Kidney (tissue), 14 donors: Measurements from ENCODE around the gene ABI3BP. TPM values are rescaled to one million over a fixed set of nuclear protein-coding genes. Genes with fewer than 3 reads are reported as not detected.
"Not testable (repeated sequence)": the region's sequence is repeated elsewhere in the genome, so short reads cannot be mapped to it uniquely, and the experiment has no call there.

Source experiments
- DNase-seq, 5 donors: peaks; one replicate each; pipeline ENCODE4 v3.0.0-alpha.2; 2013 to 2020
- FAIRE-seq: peaks from 2 replicates; lab custom pipeline; 2012; peaks lifted over from hg19 to GRCh38; lab: Jason Lieb, UNC
- H3K27ac ChIP-seq, 2 donors: one replicate each; pipeline ENCODE4 v1.7.0; 2013; ENCODE audit warnings: low read depth in 2 of 2, low read length in 2 of 2, inconsistent platforms in 1 of 2
- H3K27me3 ChIP-seq: one replicate; pipeline ENCODE4 v1.7.1; 2013; ENCODE audit warnings: low read length, inconsistent platforms; ENCODE audit not compliant: control insufficient read depth, insufficient read depth
- H3K36me3 ChIP-seq, 3 donors: one replicate each; pipeline versions ENCODE4 v1.7.0 to v1.7.1; 2013; ENCODE audit warnings: low read length in 3 of 3, control low read depth in 1 of 3, inconsistent platforms in 1 of 3; ENCODE audit not compliant: insufficient read depth in 3 of 3, control insufficient read depth in 2 of 3
- H3K4me1 ChIP-seq, 3 donors: one replicate each; pipeline versions ENCODE4 v1.7.0 to v1.7.1; 2013; ENCODE audit warnings: low read length in 3 of 3, inconsistent platforms in 1 of 3, low read depth in 1 of 3; ENCODE audit not compliant: control insufficient read depth in 2 of 3, insufficient read depth in 2 of 3
- H3K4me3 ChIP-seq, 3 donors: one replicate each; pipeline versions ENCODE4 v1.7.0 to v1.8.1; 2013; ENCODE audit warnings: low read length in 3 of 3, control low read depth in 1 of 3, inconsistent platforms in 1 of 3
- H3K9ac ChIP-seq, 3 donors: one replicate each; pipeline versions ENCODE4 v1.7.0 to v1.7.1; 2013; ENCODE audit warnings: low read length in 3 of 3, control low read depth in 1 of 3, inconsistent platforms in 1 of 3
- H3K9me3 ChIP-seq, 3 donors: one replicate each; pipeline versions ENCODE4 v1.7.0 to v1.7.1; 2013; ENCODE audit warnings: low read length in 3 of 3, control low read depth in 1 of 3, inconsistent platforms in 1 of 3; ENCODE audit not compliant: control insufficient read depth in 2 of 3, insufficient read depth in 1 of 3
- intact Hi-C: fragments of 100-400 bp; cut with DNase I; formaldehyde crosslinking; loops from one replicate; pipeline ENCODE4 v1.11.1; 2022
- polyA plus RNA-seq: library from polyadenylated mRNA; stranded (reverse); fragments of 350-450 nt; fragmentation: Illumina TruSeq; extraction: RNeasy Lipid Tissue Mini Kit (QIAGEN cat#74804); gene quantifications from one replicate; pipeline ENCODE4 v1.2.3, GENCODE V29; 2014; ENCODE audit warnings: low read depth, low replicate concordance; ENCODE audit not compliant: insufficient read depth
- total RNA-seq: library from RNA; stranded (reverse); fragmentation: NEBNext Ultra II Directional; extraction: Animal tissue kit (Norgen Biotek cat#: 25700); gene quantifications from one replicate; pipeline ENCODE4 v1.2.1, GENCODE V29; 2021
- TF ChIP-seq, protein P1 (sequence below): IDR thresholded peaks from 3 replicates; pipeline ENCODE4 v1.5.1; 2012; ENCODE audit warnings: mild to moderate bottlenecking, moderate library complexity, borderline replicate concordance; ENCODE audit not compliant: insufficient read depth; ENCODE audit errors: extremely low read depth
- donor health status: control.
- donor health status: control.
- donor health status: control.
- donor health status: control.
- donor health status: control.
- donor health status: DM: yes; HTN: yes; CAD: no.
- donor health status: Normal renal cell carcinoma (clear cell type).

The ABI3BP gene
- total and polyA plus RNA-seq, 2 donors from 2014 or later, result 7.1 to 160 TPM

- Histone ChIP-seq H3K36me3 (no peaks in the 10 kb centered on the region), H3K9me3 (no peaks in the 10 kb centered on the region), H3K4me3 (no peak overlapping the region), H3K9ac (no peak overlapping the region), H3K27ac (no peak overlapping the region), H3K27me3 (no peaks in the 10 kb centered on the region), H3K4me1 (no peaks in the 10 kb centered on the region)
- FAIRE-seq, result no peak
- no peak for DNase-seq
- TF ChIP-seq, protein P1, sequence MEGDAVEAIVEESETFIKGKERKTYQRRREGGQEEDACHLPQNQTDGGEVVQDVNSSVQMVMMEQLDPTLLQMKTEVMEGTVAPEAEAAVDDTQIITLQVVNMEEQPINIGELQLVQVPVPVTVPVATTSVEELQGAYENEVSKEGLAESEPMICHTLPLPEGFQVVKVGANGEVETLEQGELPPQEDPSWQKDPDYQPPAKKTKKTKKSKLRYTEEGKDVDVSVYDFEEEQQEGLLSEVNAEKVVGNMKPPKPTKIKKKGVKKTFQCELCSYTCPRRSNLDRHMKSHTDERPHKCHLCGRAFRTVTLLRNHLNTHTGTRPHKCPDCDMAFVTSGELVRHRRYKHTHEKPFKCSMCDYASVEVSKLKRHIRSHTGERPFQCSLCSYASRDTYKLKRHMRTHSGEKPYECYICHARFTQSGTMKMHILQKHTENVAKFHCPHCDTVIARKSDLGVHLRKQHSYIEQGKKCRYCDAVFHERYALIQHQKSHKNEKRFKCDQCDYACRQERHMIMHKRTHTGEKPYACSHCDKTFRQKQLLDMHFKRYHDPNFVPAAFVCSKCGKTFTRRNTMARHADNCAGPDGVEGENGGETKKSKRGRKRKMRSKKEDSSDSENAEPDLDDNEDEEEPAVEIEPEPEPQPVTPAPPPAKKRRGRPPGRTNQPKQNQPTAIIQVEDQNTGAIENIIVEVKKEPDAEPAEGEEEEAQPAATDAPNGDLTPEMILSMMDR, result no peak
- intact Hi-C loops, result no loop called here
Observed at GRCh38 chr3:100947119-100947518, 46.1 kb downstream of the ABI3BP start.

- H3K9me3 ChIP-seq, H3K9ac ChIP-seq, DNase-seq, FAIRE-seq, H3K4me3 ChIP-seq, intact Hi-C loops, H3K27ac ChIP-seq, H3K27me3 ChIP-seq, H3K4me1 ChIP-seq, H3K36me3 ChIP-seq: not testable (repeated sequence)
Observed at GRCh38 chr3:100946096-100946495, 47.1 kb downstream of the ABI3BP start.

- no peaks in the 10 kb centered on the region for H3K36me3 ChIP-seq
- TF ChIP-seq, protein P1, result no peak
- H3K9me3 ChIP-seq, result no peaks in the 10 kb centered on the region
- DNase-seq (no peak), FAIRE-seq (no peak)
- H3K9ac ChIP-seq, result no peak overlapping the region
- H3K4me3 ChIP-seq, result no peak overlapping the region
- H3K27ac ChIP-seq, result no peak overlapping the region
- H3K4me1 ChIP-seq, result no peaks in the 10 kb centered on the region
- H3K27me3 ChIP-seq, result no peaks in the 10 kb centered on the region
- intact Hi-C loops, result no loop called here
Observed at GRCh38 chr3:100941451-100941850, 51.8 kb downstream of the ABI3BP start.

DNA sequence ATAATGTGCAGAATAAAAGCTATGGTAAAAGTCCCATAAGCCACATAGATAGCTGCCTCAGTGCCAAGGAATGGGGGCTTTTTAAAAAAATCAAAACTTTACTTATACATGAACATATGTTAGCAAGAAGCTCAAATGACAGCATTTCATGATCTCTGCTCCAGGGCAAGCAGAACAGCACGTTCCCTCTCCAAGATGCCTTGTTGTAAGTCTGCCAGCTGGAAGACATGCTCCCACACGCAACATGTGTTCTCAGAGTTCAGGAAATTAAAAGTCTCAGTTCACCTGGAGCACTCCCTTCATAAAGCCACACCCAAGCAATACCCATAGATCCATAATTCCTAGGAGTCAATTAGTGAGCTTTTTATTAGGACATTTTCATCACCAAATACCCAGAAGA lies 52.2 kb downstream of the ABI3BP start:
- H3K4me3 ChIP-seq, result no peak overlapping the region
- H3K36me3 ChIP-seq, result no peaks in the 10 kb centered on the region
- FAIRE-seq (no peak), DNase-seq (no peak)
- no peaks in the 10 kb centered on the region for H3K9me3 ChIP-seq
- H3K27ac ChIP-seq, result no peak overlapping the region
- H3K4me1 ChIP-seq, result no peaks in the 10 kb centered on the region
- H3K9ac ChIP-seq, result no peak overlapping the region
- TF ChIP-seq, protein P1, result no peak
- H3K27me3 ChIP-seq, result no peaks in the 10 kb centered on the region
- intact Hi-C loops, result no loop called here
